RPMI8226 (cell line): ENCODE results near the gene CLCNKB.
A peak's percentile ranks its signal among the peaks of the same experiment; 100 is the strongest.
"Not testable (repeated sequence)": the region's sequence is repeated elsewhere in the genome, so short reads cannot be mapped to it uniquely, and the experiment has no call there.

Source experiments
- DNase-seq: peaks from one replicate; pipeline ENCODE4 v3.0.0-alpha.2; 2015

CLCNKB gene

DNA sequence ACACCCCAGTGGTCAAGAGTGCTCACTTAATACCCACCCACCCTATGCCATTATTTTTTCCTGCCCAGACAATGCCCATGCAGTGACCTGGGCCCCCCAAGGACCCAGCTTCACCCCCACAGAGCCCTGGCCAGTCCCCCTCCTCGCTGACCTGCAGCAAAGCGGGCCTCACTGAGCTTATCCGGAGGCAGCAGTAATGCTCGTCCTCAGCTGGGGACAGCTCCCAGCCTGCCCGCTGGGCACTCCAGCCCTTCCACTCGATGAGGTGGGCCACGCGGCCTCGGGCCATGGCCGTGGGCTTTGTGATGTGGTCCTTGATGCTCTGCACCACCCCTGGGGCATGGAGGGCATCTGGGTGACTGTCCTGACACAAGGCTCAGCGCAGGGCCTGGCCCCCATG lies 7.1 kb upstream of the CLCNKB start:
- not testable (repeated sequence) for DNase-seq

DNA sequence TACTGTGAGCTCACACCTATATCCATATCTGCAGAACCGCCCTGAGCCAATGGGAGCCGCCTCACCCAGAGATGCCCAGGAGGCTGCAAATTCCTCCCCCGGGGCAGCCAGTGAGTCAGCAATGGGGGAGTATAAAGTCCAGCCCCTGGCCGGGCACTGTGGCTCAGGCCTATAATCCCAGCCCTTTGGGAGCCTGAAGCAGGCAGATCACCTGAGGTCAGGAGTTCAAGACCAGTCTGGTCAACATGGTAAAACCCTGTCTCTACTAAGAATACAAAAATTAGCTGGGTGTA lies 5.0 kb upstream of the CLCNKB start:
- DNase-seq, result no peak

DNA sequence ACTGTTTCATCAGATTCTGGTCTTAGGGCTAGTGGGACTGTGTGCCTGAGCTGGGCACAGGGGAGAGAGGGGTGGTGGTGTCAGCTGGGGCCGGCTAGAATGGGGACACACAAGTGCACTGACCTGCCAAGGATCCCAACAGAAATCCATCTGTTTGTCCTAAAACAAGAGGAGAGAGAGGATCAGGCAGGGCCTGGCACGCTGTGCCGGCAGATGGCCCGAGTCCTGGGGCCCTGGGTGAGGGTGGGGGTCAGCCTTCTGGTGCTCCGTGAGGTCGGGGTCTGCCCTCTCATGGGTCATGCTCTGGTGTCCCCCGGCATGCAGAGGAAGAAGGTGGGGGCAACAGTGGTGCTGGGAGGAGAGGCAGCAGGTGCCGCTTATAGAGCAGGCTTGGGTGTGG lies 3.7 kb upstream of the CLCNKB start:
- not testable (repeated sequence) for DNase-seq

DNA sequence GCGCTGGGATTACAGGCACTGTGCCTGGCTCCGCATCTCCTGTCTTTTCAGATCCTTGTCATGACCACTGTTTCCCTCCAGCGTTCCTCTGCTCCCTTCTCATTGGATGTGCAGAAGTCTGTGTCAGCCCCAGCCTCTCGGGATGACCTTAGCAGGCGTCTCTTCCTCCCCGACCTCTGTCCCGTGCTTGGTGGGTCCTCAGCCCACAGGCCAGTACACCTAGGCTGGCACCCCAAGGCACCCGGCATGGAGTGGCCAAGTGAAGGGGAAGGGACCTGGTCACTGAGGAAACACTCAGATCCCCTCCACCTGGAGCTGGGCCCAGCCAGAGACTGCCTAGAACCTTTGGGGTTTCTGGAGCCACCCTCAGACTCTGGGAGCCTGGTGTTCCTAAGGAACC lies 2.4 kb upstream of the CLCNKB start:
- no peak for DNase-seq

DNA sequence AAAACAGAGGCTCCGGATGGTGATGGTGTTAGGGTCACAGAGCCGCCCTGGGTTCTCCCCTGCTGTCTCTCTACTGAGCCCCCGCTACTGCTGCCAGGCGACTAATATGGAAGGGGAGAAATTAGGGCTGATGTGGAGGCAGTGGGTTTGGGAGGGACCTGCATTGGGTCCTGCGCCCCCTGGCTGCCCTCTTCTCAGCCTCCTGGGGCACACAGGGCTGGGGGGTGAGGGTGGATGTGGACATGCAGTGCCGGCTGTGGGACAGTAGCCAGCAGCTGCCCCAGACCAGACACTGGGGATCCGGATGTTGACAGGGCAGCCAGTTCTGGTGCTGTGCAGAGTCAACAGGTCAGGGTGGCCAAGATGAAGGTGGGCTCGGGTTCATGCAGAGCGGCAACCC lies 1.5 kb upstream of the CLCNKB start:
- DNase-seq, result no peak

DNA sequence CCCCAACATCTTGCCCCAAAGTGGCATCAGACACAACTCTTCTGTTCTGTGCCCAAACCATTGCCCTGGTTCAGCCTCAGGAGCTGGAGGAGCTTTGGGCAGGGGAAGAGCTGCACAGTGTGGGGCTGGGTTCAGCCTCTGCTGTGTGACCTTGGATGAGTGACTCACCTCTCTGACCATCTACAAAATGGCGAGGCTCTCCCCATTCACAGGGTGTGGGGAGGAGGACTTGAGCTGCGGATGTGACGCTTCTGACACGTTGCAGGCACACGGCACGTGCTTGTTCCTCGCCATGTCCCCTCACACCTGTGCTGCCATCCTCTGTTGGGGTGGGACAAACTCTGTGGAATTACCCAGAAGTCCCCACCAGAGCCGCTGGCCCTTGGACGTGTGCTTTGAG lies 928 bp upstream of the CLCNKB start:
- not testable (repeated sequence) for DNase-seq

DNA sequence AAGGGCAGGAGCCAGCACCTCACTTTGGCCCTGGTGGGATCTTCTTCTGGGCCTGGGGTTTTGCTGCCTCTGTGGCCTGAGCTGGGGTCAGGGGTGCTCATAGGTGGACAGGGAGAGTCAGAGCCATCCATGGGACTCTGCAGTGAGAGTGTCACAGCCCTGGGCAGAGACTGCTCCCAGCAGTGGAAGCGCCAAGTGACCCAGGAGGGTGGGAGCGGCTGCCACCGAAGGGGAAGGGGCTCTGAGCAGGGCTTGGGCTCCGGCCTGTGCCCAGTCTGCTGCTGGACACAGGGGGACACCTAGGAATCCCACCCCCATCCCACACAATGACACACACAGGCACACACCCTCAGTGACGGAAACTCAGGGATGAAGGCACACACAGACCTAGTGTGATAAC lies 368 bp downstream of the CLCNKB start:
- DNase-seq, result no peak

DNA sequence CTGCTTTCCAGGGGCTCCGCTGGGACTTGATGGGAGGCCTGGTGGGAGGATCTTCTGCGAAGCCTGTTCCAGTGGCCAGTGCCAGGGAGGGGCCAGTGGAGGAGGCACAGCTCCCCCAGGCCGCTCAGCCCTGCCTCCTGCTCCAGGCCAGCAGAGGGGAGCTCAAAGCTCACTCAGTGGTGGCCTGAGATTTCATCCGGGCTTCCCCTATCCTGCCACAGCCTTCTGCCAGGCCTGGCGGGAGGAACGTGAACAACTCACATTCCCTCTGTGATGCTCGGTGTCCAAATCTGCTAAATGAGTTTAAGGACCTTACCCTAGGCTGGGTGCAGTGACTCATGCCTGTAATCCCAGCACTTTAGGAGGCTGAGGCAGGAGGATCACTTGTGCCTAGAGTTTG lies 3.3 kb downstream of the CLCNKB start:
- no peak for DNase-seq

DNA sequence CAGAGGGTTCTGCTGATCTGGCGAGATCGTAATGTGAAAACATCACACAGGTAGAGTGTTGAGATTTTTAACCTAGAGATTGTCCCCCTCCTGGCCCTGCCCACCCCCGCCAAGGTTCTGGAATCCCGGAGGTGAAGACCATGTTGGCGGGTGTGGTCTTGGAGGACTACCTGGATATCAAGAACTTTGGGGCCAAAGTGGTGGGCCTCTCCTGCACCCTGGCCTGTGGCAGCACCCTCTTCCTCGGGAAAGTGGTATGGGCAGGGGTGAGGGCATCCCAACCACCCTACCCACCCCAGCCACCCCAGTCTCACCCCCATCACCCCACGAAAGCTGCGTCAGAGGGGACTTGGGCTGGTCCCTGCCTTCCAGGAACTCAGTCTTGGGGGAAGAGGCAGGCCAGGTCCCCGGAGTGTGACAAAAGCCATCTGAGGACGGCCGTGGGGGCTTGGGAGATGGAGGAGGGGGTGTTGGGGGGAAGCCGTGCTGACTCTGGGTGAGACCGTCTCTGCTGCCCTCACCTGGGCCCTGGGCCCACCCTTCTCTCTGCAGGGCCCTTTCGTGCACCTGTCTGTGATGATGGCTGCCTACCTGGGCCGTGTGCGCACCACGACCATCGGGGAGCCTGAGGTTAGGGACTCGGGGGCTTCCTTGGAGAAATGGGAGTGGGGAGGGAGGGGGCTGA lies 4.4 kb downstream of the CLCNKB start:
- DNase-seq, result no peak

DNA sequence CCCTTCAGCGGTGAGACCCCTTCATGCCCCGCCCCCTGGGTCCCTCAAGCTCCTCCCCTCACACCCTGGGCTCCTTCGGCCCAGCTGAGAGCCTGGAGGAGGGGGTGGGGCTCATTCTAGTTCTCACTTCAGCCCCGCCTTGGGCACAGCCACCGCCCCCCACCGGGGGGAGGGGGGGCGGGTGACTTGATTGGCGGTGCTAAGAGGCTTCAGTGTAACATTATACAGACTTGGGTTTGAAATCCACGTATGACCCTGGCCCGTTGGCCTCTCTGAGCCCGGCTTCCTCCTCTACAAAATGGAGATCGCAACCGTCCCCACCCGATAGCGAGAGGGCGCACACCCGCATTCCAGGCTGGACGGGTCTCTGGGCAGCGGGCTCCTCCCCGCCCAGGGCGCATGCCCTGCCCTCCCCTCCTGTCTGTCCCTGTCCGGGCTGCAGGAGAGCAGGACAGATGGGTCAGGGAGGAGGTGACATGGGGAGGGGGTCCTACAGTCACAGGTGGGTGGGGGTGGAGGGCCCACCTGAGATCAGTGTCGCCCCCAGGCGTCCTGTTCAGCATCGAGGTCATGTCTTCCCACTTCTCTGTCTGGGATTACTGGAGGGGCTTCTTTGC lies 5.1 kb downstream of the CLCNKB start:
- DNase-seq, result peak; percentile 53

DNA sequence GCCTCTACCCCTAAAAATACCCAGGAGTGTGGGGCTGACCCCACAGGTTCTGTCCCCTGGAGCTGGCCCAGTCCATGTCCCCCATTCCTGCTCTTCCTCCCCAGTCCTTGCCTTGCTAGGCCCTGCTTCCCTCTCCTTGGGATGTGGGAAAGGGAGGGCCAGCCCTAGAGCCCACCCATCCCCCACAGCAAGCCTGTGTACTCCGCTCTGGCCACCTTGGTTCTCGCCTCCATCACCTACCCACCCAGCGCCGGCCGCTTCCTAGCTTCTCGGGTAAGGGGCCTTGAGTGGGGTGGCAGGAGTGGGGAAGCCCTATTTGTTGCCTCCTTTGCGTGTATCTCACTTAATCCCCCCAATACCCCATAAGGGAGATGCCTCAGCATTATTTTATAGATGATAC lies 6.7 kb downstream of the CLCNKB start:
- DNase-seq, result no peak

DNA sequence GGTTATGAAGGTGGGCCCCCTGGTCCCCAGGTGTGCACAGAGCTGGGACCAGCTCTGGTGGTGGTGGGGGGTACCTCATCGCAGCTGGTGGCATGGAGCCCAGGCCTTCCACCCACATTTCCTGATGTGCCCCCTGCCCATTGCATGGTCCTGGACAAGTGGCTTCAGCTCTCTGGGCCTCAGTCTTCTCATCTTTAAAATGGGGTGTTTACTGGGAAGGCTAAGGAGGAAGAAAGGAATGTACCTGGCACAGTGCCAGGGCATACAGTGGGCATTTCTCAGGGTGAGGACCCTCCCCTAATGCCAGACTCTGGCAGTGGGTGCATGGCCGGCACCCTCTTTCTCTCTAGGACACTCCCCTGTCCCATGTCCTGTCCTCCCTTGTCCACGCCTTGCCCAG lies 7.5 kb downstream of the CLCNKB start:
- no peak for DNase-seq

DNA sequence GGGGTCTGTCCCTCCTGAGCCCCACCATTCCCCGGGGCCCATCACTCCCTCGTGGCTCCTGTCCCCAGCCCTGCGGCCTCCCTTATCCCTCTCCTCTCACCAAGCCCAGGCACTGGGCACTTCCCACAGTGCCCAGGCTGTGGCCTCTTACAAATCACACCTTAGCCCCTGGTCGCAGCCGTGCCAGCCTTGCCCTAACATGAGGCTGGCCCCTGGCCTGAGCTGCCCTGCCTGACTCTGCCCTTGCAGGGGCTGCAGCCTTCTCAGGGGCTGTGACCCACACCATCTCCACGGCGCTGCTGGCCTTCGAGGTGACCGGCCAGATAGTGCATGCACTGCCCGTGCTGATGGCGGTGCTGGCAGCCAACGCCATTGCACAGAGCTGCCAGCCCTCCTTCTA lies 8.4 kb downstream of the CLCNKB start:
- not testable (repeated sequence) for DNase-seq

DNA sequence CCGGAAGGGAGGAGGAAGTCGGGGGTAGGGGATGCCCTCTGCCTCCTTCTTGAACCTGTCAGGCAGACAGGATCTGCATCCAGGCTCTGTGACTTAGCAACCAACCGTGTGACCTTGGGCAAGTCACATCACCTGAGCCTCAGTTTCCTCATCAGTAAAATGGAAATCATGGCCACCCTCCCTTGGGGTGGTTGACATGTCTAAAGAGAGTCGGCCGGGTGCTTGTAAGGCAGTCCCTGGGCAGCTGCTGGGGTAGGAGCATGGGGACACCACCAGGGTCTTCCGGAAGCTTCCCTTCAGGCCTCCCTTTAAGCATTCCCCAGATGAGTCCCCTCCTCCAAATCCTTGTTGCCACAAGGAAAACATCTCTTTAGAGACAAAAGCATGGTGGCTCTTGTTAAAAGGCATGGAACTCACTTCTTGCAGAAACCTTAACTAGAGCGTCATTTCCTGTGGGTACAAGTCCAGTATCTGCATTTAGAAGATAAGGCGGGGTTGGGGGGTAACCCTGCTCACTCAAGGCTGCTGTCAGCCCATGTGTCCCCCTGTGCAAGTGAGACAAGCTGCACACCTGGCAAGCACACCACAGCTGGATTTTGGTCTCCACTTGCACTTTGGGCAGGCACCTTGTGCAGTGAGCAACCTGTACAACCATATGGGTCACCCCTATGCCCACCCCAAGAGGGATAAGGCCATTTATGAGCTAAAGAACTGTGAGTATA lies 10.4 kb downstream of the CLCNKB start:
- DNase-seq, result no peak

DNA sequence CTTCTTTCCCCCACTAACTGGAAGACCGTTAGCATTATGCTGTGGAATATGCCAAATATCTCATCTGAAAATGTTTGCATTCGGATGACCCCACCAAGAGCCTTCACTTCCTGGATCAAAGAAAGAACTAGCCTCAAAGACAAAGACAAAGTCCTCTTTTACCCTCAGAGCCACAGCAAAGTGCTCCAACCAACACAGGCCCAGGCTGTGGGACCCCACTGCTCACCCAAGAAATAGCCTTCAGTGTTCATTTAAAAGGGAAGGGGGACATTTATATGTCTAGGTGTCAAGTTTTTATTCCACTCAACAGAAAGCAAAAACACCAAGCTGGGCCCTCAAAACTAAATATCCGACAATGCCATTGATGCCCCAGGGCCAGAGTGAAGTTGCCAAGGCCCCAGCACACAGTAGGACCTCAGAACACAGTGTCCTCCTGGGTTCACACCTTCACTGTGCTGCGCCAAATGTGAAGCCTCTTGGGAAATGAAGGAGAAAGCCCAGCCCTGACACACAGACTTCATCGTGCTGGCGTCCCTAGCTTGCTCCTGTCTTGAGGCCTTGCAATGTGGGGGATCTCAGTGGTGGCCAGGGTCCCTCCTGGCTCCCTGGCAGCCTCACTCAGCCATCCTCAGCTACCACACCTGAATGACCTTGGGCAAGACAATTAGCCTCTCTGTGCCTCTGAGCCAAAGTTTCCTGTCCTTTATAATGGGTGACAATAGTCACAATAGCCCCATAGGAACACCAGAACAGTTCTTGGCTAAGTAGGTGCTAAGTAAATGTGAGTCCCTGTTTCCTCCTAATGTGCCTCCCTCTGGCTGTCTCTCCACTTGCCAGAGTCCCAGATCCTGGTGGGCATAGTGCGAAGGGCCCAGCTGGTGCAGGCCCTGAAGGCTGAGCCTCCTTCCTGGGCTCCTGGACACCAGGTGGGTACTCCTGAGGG lies 11.3 kb downstream of the CLCNKB start:
- DNase-seq, result no peak

DNA sequence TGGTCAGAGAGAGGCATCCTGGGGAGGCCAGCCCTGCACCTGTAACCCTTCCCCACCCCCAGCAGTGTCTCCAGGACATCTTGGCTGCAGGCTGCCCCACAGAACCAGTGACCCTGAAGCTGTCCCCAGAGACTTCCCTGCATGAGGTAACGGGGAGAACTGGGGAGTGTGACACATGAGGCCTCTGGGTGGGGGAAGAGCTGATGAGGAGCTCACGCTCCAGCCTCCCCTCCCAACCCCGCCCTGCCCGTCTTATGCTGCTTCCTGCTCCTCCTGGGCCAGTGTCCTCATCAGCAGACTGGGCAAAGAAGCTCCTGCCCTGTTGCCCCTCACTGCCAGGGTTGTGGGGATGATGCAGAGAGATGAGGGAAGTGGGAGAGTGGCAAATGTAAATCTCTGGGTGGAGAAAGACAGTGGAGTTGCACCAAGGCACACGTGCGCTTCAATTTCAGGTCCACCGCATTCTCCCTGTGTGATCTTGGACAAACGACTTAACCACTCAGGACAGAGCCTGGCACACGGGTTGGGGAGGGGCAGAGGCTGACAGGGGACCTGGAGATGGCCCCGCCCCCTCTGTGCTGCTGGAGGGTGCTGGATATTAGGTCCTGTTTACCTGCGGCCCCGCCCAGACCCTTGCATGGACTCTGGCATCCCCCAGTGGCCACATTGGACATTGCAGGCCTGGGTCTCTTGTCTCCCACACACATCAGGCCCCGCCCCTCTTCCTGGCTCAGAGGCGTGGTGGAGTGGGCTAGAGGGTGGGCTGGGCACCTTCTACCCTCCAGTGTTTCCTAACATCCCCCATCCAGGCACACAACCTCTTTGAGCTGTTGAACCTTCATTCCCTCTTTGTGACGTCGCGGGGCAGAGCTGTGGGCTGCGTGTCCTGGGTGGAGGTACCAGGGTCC lies 12.3 kb downstream of the CLCNKB start:
- DNase-seq, result peak; percentile 95

DNA sequence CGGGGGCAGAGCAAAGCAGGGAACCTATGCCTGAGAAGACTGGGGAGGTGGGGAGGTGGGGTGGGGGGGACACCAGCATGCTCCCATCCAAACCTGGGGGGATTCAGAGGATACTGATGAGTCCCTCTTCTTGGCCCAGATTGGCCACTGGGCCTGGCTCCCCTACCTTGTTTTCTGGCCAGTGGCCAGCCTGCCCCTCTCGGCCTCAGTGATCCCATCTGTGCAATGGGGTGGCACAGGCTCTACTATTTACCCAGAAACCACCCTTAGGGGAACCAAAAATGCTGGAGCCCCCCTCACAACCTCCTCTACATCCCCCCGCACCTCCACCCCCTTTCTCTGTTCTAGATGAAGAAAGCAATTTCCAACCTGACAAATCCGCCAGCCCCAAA lies 12.9 kb downstream of the CLCNKB start:
- DNase-seq, result not testable (repeated sequence)

DNA sequence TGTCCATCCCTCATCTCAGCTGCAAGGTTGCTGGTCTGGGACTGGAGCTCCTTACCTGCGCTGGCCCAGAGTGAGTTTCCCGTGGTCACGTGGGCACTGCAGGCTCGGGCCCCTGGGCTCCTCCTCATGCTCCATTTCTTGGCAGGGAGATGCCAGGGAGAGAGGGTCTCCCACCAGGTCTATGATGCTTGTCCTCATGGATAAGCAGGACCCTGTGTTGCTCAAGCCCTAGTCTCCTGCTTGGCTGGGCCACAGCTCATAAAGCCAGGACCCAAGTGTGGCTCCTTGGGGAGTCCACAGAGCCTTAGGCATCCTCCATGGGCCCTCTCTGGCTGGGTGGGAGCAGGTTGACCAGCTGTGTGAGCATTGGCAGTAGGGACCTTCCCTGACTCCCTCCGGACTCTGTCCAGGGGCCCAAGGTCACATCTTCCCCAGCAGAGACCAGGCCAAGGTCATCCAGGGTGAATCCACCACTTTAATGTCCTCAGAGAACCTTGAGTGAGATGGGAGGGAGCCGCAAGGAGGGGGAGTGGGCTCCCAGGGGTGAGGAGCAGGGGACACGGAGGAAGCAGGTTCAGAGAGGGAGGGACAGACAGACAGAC lies 13.8 kb downstream of the CLCNKB start:
- DNase-seq, result not testable (repeated sequence)

DNA sequence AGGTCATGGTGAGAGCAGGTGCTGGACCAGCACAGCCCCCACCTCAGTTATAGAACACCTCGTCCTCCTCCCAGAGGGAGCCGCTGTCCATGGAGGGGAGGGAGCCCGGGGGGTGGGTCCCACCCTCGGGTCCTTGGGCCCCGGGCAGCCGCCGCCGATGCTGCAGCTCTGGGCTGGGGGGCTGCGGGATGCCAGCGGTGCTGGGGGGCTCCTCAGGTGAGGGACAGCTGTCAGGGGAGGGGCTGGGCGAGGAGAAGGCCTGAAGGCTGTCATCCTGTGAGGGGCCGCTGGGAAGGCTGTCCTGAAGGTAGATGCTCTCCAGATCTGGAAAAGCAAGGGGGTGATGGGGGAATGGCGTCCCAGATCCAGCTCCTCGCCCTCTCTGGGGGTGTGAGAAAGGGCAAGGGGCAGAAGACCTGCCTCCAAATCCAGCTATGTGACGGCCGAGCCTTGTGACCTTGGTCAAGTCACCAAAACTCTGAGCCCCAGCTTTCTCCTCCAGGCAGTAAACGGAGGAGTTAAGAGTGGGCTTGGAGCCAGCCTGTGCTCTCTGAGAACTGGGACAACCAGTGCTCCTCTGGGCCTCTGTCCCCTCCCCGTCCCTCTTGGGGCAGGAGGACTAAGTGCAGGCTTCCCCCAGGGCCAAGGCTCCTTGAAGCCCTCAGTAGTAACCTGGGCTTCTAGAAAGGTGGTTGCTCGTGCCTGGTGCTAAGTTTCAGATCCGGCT lies 15.0 kb downstream of the CLCNKB start:
- DNase-seq, result peak; percentile 40

DNA sequence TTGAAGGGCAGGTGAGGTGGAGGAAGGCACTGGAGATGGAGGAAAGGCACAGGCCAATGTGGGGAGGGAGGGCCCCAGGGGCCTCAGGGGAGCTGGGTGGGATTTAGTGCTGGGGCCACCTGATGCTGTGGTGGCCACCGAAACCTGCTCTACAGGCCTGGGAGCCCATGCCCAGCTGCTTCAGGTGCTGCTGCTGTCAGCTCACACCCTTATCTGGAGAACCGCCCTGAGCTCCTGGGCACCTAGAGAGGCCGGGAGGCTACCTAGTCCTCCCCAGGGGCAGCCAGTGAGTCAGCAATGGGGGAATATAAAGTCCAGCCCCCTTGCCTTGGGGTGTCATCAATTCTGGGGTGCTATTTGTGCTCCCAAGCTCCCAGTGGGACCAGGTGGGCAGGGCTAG lies 17.7 kb downstream of the CLCNKB start:
- no peak for DNase-seq
